Spleen (tissue), 11 donors: ENCODE results near the gene MCM3AP. TPM values are rescaled to one million over a fixed set of nuclear protein-coding genes. Genes with fewer than 3 reads are reported as not detected.

ENCODE experiments used
- DNase-seq: peaks from one replicate; pipeline ENCODE4 v3.0.0-alpha.2; 2020
- H3K27ac ChIP-seq, 8 donors: fragments of 200-600 bp; sonication (generic) in 7 of 8; 1 replicate in 4 of 8; 2 replicates in 4 of 8; pipeline versions ENCODE4 v1.5.0 to v1.8.0; 2016 to 2021; ENCODE audit warnings: inconsistent platforms in 4 of 8, mild to moderate bottlenecking in 4 of 8, moderate library complexity in 1 of 8
- H3K27me3 ChIP-seq, 7 donors: fragments of 200-600 bp; sonication (generic) in 6 of 7; replicated peaks in 1 of 7; 1 replicate in 4 of 7; 2 replicates in 3 of 7; pipeline versions ENCODE4 v1.5.0 to v1.8.0; 2016 to 2021; ENCODE audit warnings: inconsistent platforms in 3 of 7, mild to moderate bottlenecking in 1 of 7
- H3K36me3 ChIP-seq, 6 donors: fragments of 200-600 bp; sonication (generic) in 5 of 6; 1 replicate in 4 of 6; 2 replicates in 2 of 6; pipeline versions ENCODE4 v1.5.0 to v1.8.0; 2016 to 2021; ENCODE audit warnings: inconsistent platforms in 2 of 6
- H3K4me1 ChIP-seq, 6 donors: fragments of 200-600 bp; sonication (generic) in 5 of 6; 1 replicate in 3 of 6; 2 replicates in 3 of 6; pipeline versions ENCODE4 v1.5.0 to v1.8.0; 2016 to 2021; ENCODE audit warnings: inconsistent platforms in 3 of 6
- H3K4me3 ChIP-seq, 8 donors: fragments of 200-600 bp; sonication (generic) in 7 of 8; 1 replicate in 4 of 8; 2 replicates in 4 of 8; pipeline versions ENCODE4 v1.5.0 to v1.8.0; 2016 to 2021; ENCODE audit warnings: inconsistent platforms in 4 of 8, mild to moderate bottlenecking in 4 of 8, moderate library complexity in 2 of 8
- H3K9me3 ChIP-seq, 8 donors: fragments of 200-600 bp; sonication (generic) in 7 of 8; 1 replicate in 4 of 8; 2 replicates in 4 of 8; pipeline versions ENCODE4 v1.5.0 to v1.8.0; 2016 to 2021; ENCODE audit warnings: inconsistent platforms in 4 of 8
- POLR2A ChIP-seq, 3 donors: fragments of 450-650 bp; IDR thresholded peaks; one replicate each; pipeline ENCODE4 v1.5.1; 2017; ENCODE audit warnings: antibody characterized with exemption in 3 of 3, mild to moderate bottlenecking in 1 of 3
- POLR2AphosphoS5 ChIP-seq, 3 donors: sonication (generic); formaldehyde crosslinking; IDR thresholded peaks; one replicate each; pipeline ENCODE4 v1.5.1; 2017; ENCODE audit warnings: antibody characterized with exemption in 3 of 3
- WGBS, 5 donors: extraction: QIAGEN DNeasy Blood & Tissue Kit in 3 of 5; methylation state at CpG; one replicate each; pipeline versions ENCODE4 v1.1.5 to v1.1.7; 2013 to 2018; 5-methylcytosine and 5-hydroxymethylcytosine counted together
- intact Hi-C: fragments of 100-400 bp; cut with DNase I; formaldehyde crosslinking; loops from one replicate; pipeline ENCODE4 v1.15.0; 2023; ENCODE audit warnings: low total_unique reads
- polyA plus RNA-seq, 3 donors: library from polyadenylated mRNA; stranded (reverse); fragments of 200-250 nt; gene quantifications; one replicate each; pipeline ENCODE4 v1.2.1, GENCODE V29; 2013
- total RNA-seq, 7 donors: library from RNA; depleted of rRNA in 3 of 7; stranded (reverse); fragments of >200 nt in 3 of 7; fragmentation: NEBNext Ultra II Directional in 4 of 7; extraction: Animal tissue kit (Norgen Biotek cat#: 25700) in 4 of 7; gene quantifications; one replicate each; pipeline versions ENCODE4 v1.1.0 to v1.2.1, GENCODE V29; 2016 to 2021
- TF ChIP-seq, protein P1 (sequence below), 11 experiments: fragments of 200-600 bp in 7 of 11; fragments of 450-650 bp in 4 of 11; sonication (generic) in 4 of 11; IDR thresholded peaks in 8 of 11; conservative IDR thresholded peaks in 3 of 11; 1 replicate in 7 of 11; 2 replicates in 4 of 11; pipeline versions ENCODE4 v1.4.0 to v1.8.0; 2016 to 2021; ENCODE audit warnings: antibody characterized with exemption in 11 of 11, inconsistent platforms in 4 of 11, mild to moderate bottlenecking in 1 of 11
- donor health status: healthy with polysubstance abuse.
- donor health status: DM: no; HTN: no; CAD: no; lungs with moderate emphysema.
- donor health status: DM: no; HTN: no; CAD: no.
- donor health status: Bipolar disorder and iron deficiency.
- donor health status: healthy.
- donor health status: DM: no; HTN: no; CAD: no.
- donor health status: DM: yes; HTN: yes; CAD: no.

Gene MCM3AP
- total and polyA plus RNA-seq, 10 donors = 35.2 to 144 (median 103) TPM

GRCh38 chr21:46208761-46209721 lies 76.4 kb downstream of the MCM3AP start:
- H3K27me3 ChIP-seq = no peaks in the 10 kb centered on the region
- TF ChIP-seq, protein P1, sequence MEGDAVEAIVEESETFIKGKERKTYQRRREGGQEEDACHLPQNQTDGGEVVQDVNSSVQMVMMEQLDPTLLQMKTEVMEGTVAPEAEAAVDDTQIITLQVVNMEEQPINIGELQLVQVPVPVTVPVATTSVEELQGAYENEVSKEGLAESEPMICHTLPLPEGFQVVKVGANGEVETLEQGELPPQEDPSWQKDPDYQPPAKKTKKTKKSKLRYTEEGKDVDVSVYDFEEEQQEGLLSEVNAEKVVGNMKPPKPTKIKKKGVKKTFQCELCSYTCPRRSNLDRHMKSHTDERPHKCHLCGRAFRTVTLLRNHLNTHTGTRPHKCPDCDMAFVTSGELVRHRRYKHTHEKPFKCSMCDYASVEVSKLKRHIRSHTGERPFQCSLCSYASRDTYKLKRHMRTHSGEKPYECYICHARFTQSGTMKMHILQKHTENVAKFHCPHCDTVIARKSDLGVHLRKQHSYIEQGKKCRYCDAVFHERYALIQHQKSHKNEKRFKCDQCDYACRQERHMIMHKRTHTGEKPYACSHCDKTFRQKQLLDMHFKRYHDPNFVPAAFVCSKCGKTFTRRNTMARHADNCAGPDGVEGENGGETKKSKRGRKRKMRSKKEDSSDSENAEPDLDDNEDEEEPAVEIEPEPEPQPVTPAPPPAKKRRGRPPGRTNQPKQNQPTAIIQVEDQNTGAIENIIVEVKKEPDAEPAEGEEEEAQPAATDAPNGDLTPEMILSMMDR (IDR thresholded peaks at IDR 0.05 in 8 of 11, conservative IDR thresholded peaks at IDR 0.05 in 3 of 11) = no peak
- TF ChIP-seq POLR2AphosphoS5 (IDR thresholded peaks at IDR 0.05) (no peak), POLR2A (IDR thresholded peaks at IDR 0.05) (no peak)
- H3K4me3 ChIP-seq = no peak overlapping the region
- DNase-seq = peak; percentile 67
- no peak overlapping the region for H3K27ac ChIP-seq
- H3K9me3 ChIP-seq = no peaks in the 10 kb centered on the region
- H3K36me3 ChIP-seq = peaks cover 0 to 99% (median 52%) of the 10 kb centered on the region in 6 donors
- WGBS, 5 donors = 87 to 96% (median 94%) methylated on average over 15 to 23 of the region's 23 CpGs
- H3K4me1 ChIP-seq = no peaks in the 10 kb centered on the region
- intact Hi-C loops = no loop called here

GRCh38 chr21:46207920-46208591 lies 77.4 kb downstream of the MCM3AP start:
- 89 to 94% (median 93%) methylated on average over 17 to 27 of the region's 27 CpGs for WGBS, 5 donors
- Histone ChIP-seq H3K4me1 (no peaks in the 10 kb centered on the region), H3K27me3 (no peaks in the 10 kb centered on the region), H3K4me3 (no peak overlapping the region), H3K9me3 (no peaks in the 10 kb centered on the region), H3K27ac (no peak overlapping the region), H3K36me3 (peaks cover 0 to 99% (median 53%) of the 10 kb centered on the region in 6 donors)
- intact Hi-C loops = no loop called here
- TF ChIP-seq, protein P1 (IDR thresholded peaks at IDR 0.05 in 8 of 11, conservative IDR thresholded peaks at IDR 0.05 in 3 of 11) = no peak
- TF ChIP-seq POLR2AphosphoS5 (IDR thresholded peaks at IDR 0.05) = no peak
- TF ChIP-seq POLR2A (IDR thresholded peaks at IDR 0.05) = no peak
- peak; percentile 44 for DNase-seq

GRCh38 chr21:46207006-46207919 lies 78.1 kb downstream of the MCM3AP start:
- Histone ChIP-seq H3K27me3 (no peaks in the 10 kb centered on the region), H3K27ac (no peak overlapping the region), H3K4me1 (no peaks in the 10 kb centered on the region), H3K9me3 (no peaks in the 10 kb centered on the region), H3K4me3 (no peak overlapping the region), H3K36me3 (peaks cover 0 to 98% (median 52%) of the 10 kb centered on the region in 6 donors)
- peak; percentile 63 for DNase-seq
- intact Hi-C loops = no loop called here
- 89 to 98% (median 95%) methylated on average over 11 to 21 of the region's 21 CpGs for WGBS, 5 donors
- TF ChIP-seq POLR2AphosphoS5 (IDR thresholded peaks at IDR 0.05) = no peak
